ENCODE results near the gene SETD6.
"Not testable (repeated sequence)": the region's sequence is repeated elsewhere in the genome, so short reads cannot be mapped to it uniquely, and the experiment has no call there.

SETD6 gene

GRCh38 chr16:58515125-58515870, at the start of gene SETD6:
TSS of gene SETD6 (plus strand) at chr16:58515517. CDS start at chr16:58515538, 21 bp downstream.
- peak; percentile 23 for DNase-seq

- no peak for DNase-seq
These were observed 49.5 kb upstream of the SETD6 start for GRCh38 chr16:58465817-58466216.

DNA sequence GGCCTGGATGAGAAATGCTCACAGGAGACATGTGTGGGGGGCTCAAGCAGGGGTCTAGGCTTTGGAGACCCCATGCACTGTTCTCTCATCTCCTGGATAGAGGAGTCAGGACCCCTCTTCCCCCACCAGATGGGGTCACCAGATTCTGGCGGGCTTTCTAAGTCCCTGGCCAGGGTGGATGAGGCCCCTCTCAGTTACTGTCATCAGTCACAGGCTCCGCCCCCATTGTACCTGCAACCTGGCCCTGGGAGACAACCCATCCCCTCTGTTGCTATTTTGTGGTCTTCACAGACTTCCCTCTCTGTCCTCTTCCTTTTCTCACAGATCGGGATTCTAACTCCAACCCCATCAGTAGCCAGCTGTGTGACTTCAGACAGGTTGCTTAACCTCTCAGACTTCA, 48.9 kb upstream of the SETD6 start:
- no peak for DNase-seq

DNA sequence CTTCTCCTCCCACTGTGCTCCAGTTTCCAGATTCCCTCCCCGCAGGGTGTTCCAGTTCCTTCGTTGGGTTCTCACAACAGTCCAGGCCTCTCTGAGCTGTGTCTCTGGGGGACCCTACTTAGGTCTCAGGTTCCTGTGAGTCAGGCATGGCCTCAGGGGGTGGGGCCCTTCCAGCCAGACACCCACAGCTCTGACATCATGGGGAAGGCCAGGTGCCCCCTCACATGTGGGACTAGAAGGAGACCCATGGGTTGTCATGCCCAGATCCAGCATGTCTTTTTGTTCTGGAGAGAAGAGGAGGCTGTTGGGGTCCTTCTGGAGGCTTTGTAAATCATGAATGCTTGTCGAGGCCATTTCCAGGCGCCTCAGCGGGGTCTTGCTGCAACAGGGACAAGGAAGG, 47.4 kb upstream of the SETD6 start:
- no peak for DNase-seq

GRCh38 chr16:58471209-58471975, 43.9 kb upstream of the SETD6 start:
- peak; percentile 9 for DNase-seq

- DNase-seq, result no peak
These were observed 43.1 kb upstream of the SETD6 start for GRCh38 chr16:58472266-58472665.

GRCh38 chr16:58472827-58473226, 42.5 kb upstream of the SETD6 start:
- no peak for DNase-seq

DNA sequence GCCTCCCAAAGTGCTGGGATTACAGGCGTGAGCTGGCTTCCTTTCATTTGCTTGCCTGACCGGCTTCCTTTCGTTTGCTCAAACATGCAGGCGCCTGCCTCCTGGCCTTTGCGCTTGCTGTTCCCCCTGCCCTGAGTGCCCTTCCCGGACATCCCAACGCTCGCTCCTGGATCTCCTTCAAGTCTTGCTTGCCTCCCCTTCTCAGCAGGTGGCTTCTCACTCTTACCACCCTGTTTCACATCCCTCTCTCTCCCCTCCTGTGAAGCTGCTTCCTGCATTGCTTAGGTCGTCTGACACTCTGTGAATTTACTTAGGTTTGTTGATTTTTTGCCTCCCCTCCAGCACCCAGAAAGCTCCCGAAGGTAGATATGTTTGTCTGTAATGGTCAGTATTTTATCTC, 41.0 kb upstream of the SETD6 start:
- DNase-seq, result no peak

- no peak for DNase-seq
These were observed 40.2 kb upstream of the SETD6 start for GRCh38 chr16:58475091-58475619.

DNA sequence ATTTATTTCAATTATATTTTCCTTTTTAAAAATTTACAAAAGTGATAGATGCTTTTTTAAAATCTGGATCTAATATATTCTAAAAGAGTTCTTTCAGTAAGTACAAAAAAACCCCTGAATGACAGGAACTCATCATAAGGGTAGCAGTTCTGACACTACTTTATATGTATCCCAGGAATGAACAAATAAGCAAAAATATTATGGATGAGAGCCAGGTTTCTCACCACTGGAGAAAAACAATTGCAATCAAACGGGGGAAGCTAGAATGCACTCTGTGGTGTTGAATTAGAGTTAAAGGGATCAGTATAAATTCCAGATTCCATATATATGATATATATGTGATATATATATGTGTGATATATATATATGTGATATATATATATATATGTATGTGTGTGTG, 38.5 kb upstream of the SETD6 start:
- no peak for DNase-seq

DNA sequence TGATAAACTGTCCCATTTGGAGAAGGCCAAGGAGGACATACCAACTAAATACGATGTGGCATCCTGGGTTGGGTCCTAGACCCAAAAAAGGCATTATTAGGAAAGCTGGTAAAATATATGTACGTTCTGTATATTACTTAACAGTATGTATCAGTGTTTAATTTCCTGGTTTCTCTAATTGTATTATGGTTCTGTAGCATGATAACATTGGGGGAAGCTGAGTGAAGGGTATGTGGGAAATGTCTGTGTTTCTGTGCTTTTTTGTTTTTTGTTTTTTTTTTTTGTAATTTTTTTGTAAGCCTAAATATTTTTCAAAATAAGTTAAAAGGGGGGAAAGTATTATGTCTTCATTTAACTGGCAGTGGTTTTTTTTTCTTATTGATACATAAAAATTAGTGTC, 36.9 kb upstream of the SETD6 start:
- no peak for DNase-seq

- DNase-seq, result no peak
These were observed 34.0 kb upstream of the SETD6 start for GRCh38 chr16:58481226-58481869.

GRCh38 chr16:58481931-58482330, 33.4 kb upstream of the SETD6 start:
- no peak for DNase-seq

- no peak for DNase-seq
These were observed 30.0 kb upstream of the SETD6 start for GRCh38 chr16:58485184-58485887.

DNA sequence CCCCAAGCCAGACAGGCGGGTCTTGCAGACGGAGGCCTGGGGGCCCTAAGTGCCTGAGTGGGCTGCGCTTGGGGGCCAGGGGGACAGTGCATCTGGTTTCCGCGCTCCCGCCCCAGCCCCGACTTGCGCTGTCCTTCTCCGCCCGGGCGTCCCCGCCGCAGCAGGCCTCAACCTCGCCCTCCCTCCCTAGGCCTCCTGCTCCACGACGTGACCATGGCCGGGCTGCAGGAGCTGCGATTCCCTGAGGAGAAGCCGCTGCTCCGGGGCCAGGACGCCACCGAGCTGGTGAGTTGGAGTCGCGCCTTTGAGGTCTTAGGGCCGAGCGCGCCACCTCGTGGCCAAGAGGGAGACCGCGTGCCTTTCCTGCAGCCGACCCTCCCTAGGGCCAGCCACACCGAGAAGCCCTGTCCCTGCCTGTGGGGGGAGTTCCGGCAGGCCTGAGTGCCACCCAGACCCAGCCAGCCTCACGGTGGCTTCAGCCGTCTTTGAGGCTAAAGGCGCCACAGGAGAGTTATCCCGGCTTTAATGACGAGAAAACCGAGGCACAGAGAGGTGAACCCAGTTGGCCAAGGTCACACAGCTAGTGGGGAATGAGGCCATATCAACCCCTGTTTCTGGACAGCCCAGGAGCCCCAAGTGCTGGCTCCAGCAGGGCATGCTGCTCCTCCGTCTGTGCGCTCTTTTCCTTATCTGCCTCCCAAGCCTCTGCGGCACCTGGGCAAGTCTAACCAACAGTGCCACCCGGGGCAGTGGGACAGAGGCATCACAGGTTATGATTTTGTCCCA, 27.6 kb upstream of the SETD6 start:
- peak; percentile 39 for DNase-seq

GRCh38 chr16:58488531-58488930, 26.8 kb upstream of the SETD6 start:
- no peak for DNase-seq

- no peak for DNase-seq
These were observed 25.3 kb upstream of the SETD6 start for GRCh38 chr16:58490065-58490464.

GRCh38 chr16:58490539-58490938, 24.8 kb upstream of the SETD6 start:
- DNase-seq, result not testable (repeated sequence)

DNA sequence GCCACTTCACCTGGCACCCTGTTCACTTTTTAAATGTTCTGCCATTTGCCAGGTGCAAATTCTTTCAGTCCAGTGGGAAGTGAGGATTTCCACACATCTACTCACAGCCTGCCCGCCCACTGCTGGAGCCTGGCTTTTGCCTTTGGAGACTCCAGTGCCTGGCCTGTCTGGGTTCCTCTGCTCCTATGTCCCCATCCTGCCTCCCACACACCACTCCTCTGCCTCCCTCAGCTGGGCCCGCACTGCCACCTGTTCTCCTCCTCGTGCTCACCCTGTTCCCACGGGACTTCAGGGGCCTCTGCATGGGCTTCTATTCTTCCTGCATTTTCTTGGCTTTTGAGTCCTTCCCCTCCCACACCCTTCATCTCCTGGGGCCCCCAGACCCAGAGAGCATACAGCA, 23.3 kb upstream of the SETD6 start:
- DNase-seq, result no peak

- DNase-seq, result no peak
These were observed 22.6 kb upstream of the SETD6 start for GRCh38 chr16:58492735-58493134.

DNA sequence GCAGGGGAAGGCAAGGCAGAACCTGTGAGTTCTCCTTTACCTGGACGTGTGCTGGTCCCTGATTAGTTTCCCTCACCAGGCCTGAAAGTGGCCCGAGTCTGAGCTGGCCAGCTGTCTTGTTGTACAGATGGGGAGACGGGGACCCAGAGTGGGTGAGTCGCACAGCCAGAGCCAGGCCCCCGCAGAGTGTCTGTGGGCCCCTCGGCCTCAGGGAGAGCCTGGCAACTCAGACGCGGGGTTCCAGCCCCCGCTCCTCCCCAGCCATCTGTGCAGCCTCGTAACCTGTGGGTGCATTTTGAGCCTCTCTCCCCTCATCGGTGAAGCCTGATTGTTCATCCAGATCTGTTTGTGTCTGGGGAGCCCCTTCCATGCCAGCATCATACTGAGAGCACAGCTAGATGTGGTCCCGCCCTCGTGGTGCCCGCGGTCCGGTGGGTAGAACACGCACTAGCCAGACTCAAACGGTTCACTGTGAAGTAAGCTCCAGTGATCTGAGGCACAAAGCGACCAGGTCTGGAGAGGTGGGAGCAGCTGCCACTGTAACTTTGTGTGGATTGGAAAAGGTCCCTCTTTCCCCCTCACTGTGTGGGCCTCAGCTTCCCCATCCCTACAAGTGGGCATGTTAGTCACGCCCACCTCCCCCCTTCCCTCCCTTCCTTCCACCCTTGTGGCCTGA, 21.4 kb upstream of the SETD6 start:
- DNase-seq, result no peak
